Nephron (organoid): ENCODE results near the gene C1orf116.

Source experiments
- H3K27ac Mint-ChIP-seq, 3 experiments: 2 replicates each; pipeline ENCODE4 v1.8.0; 2020; ENCODE audit warnings: mixed read lengths in 3 of 3, mild to moderate bottlenecking in 2 of 3, moderate library complexity in 1 of 3
- H3K27me3 Mint-ChIP-seq: 2 replicates; pipeline ENCODE4 v1.8.0; 2021; ENCODE audit warnings: low read depth, mild to moderate bottlenecking, moderate library complexity, mixed read lengths
- H3K36me3 Mint-ChIP-seq: 2 replicates; pipeline ENCODE4 v1.8.0; 2020; ENCODE audit warnings: low read depth, mixed read lengths
- H3K4me1 Mint-ChIP-seq: 2 replicates; pipeline ENCODE4 v1.8.0; 2020; ENCODE audit warnings: mixed read lengths
- H3K4me3 Mint-ChIP-seq, 3 experiments: 2 replicates each; pipeline ENCODE4 v1.8.0; 2020; ENCODE audit warnings: mild to moderate bottlenecking in 3 of 3, mixed read lengths in 3 of 3, moderate library complexity in 2 of 3
- H3K9me3 Mint-ChIP-seq: 2 replicates; pipeline ENCODE4 v1.8.0; 2020; ENCODE audit warnings: mixed read lengths
- TF ChIP-seq, protein P1 (sequence below), 3 experiments: fragments of 200-600 bp; sonication (generic); IDR thresholded peaks; one replicate each; pipeline ENCODE4 v1.5.0; 2021; ENCODE audit warnings: antibody characterized with exemption in 3 of 3; ENCODE audit not compliant: unreplicated experiment in 3 of 3

The C1orf116 gene

DNA sequence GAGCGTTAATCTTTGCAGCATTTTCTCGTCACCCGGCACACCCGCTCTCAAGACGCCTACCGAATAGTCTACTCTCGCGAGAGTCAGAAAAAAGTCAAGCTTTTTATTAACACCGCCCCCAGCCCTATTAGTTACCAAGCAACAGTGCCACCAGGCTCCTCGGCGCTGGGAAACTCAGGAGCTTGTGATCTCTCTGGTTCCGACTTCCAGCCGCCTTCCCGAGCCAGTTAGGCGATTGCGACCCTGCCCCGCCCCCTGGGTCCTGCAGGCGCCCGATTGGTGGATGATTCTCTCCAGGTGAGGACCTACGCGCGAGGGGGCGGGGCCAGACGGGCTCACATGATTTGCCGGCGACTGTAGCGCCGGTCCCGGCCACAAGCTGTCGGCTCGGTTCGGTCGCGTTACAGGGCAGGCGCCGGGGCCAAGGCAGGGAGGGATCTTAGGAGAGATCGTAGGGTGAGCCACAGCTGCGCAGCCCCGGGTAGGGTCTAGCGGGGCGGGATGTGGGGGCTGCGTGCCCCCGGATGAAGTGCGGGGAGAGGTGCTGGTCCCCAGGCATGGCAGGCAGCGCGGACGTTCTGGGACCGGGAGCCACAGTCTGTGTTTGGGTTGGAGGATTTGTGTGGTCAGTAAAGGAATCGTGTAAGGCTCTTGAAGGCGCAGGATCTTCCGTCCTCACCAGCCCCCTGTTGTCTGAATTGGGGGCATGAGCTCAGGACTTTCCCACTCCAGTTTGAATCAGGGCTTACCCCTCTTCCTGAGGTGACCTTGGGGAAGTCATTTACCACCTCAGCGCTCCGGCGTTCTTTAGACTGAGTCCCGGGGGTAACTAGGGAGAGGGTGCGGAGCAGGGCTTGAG lies 20.6 kb upstream of the C1orf116 start, which contains the start of gene PFKFB2:
PFKFB2 (plus strand) TSS at position 365 of the 859 bp plus-strand sequence. CDS start 1,443 bp downstream, outside the sequence.
- no peaks in the 10 kb centered on the region for H3K27me3 Mint-ChIP-seq
- peaks cover 45% of the 10 kb centered on the region for H3K4me1 Mint-ChIP-seq
- peak within 1 kb of the TSS; percentile 90 to 99 (median 93) for H3K27ac Mint-ChIP-seq
- TF ChIP-seq, protein P1, sequence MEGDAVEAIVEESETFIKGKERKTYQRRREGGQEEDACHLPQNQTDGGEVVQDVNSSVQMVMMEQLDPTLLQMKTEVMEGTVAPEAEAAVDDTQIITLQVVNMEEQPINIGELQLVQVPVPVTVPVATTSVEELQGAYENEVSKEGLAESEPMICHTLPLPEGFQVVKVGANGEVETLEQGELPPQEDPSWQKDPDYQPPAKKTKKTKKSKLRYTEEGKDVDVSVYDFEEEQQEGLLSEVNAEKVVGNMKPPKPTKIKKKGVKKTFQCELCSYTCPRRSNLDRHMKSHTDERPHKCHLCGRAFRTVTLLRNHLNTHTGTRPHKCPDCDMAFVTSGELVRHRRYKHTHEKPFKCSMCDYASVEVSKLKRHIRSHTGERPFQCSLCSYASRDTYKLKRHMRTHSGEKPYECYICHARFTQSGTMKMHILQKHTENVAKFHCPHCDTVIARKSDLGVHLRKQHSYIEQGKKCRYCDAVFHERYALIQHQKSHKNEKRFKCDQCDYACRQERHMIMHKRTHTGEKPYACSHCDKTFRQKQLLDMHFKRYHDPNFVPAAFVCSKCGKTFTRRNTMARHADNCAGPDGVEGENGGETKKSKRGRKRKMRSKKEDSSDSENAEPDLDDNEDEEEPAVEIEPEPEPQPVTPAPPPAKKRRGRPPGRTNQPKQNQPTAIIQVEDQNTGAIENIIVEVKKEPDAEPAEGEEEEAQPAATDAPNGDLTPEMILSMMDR (IDR thresholded peaks at IDR 0.05; ENCODE audit: unreplicated experiment in 3 of 3) = peak in 1 of 3 experiments; percentile 17
- no peaks in the 10 kb centered on the region for H3K9me3 Mint-ChIP-seq
- H3K36me3 Mint-ChIP-seq = peaks cover 6% of the 10 kb centered on the region
- peak within 1 kb of the TSS; percentile 96 to 100 (median 98) for H3K4me3 Mint-ChIP-seq

DNA sequence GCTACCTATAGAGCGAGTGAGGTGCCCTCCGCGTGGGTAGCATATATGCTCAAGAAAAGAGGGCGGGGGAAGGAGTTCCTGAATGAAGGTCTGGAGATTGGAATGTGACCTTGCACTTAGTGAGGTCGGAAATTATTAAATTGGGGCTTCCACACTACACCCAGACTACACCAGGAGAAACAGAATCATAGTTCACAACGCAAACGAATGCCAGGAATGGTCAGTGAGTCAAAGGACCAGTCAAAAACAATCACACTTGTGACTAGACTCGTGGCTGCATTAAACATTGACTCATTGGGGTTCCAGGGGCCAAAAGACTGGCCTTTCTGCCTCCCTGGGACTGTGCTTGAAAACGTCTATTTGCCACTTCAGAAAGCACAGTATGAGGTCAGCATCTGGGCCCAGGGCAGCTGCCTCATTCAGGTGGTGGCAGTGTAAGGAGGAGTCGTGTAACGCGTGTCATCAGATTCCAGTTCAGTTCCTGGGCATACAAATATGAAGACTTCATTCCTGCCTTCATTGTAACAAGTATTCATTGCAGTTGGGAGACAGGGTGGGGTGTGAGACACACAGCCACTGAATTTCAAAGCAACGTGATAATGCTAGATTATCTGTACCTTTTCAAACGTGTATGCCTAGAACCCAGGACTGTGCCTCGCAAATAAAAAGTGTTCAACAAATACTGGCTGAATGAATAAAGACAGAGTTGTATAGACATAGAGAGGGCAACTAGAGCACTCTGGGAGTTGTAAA lies 18.8 kb upstream of the C1orf116 start, which contains the start of gene YOD1:
YOD1 (minus strand) TSS at position 18 of the 753 bp plus-strand sequence. CDS start 178 bp downstream, outside the sequence.
- Mint-ChIP-seq H3K27ac (peak within 1 kb of the TSS; percentile 90 to 99 (median 99)), H3K4me3 (peak within 1 kb of the TSS; percentile 96 to 100 (median 98)), H3K4me1 (peaks cover 57% of the 10 kb centered on the region), H3K36me3 (peaks cover 20% of the 10 kb centered on the region), H3K27me3 (no peaks in the 10 kb centered on the region), H3K9me3 (no peaks in the 10 kb centered on the region)
- TF ChIP-seq, protein P1 (IDR thresholded peaks at IDR 0.05; ENCODE audit: unreplicated experiment in 3 of 3) = no peak

DNA sequence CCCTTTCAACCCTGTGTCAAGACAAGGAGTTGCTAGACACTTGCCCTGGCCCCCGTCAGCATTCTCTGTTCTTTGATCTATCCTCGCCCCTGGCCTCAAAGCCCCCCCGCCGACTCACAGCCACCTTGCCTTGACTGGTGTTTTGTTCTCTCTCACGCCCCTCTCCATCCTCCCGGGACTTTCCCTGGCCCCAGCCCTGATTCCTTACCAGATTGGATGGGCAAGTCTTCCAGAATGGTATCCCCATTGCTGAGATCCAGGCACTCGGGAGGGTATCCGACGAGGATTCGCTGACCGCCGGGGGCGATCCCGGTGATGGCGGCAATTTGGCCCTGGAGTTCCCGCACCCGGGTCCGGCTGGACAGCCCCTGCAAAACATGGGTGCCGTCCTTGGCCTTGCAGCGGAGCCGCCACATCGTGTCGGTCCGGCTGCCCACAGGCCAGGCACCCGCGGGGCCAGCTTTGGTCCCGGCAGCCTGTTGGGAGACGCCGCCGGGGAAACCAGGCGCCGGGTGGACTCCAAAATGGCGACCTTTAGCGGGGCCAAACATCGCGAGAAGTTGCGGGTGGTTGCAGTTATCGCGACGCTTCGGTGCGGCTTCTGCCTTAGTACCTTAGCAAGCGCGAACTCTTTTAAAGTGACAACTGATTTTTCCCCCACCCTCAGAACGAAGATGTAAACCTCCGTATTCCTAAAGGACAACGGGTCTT lies 18.1 kb upstream of the C1orf116 start:
- H3K4me3 Mint-ChIP-seq = peak overlapping the region; percentile 96 to 100 (median 98)
- H3K27me3 Mint-ChIP-seq = no peaks in the 10 kb centered on the region
- no peaks in the 10 kb centered on the region for H3K9me3 Mint-ChIP-seq
- TF ChIP-seq, protein P1 (IDR thresholded peaks at IDR 0.05; ENCODE audit: unreplicated experiment in 3 of 3) = no peak
- H3K27ac Mint-ChIP-seq = peak overlapping the region; percentile 90 to 99 (median 99)
- peaks cover 22% of the 10 kb centered on the region for H3K36me3 Mint-ChIP-seq
- peaks cover 59% of the 10 kb centered on the region for H3K4me1 Mint-ChIP-seq

DNA sequence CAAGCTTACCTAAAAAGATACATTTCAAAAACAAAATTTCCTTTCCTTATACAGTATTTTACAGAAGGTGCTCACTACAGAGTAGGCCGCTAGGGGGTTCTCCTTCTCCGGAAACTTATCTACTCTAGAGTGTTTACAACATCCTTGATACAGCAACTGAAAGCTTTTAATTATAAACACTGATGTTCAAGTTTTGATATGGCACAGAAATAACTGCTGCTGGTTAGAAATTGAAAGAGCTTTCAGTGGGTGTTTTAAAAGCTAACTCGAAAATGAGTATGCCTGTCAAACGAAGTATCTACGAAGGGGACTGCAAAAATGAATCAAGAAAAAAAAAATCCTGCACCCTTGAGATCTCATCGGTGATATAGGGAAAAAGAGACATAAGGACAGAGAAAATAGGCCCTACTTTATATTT lies 17.4 kb upstream of the C1orf116 start:
- peaks cover 26% of the 10 kb centered on the region for H3K36me3 Mint-ChIP-seq
- no peaks in the 10 kb centered on the region for H3K27me3 Mint-ChIP-seq
- peak overlapping the region; percentile 96 to 100 (median 98) for H3K4me3 Mint-ChIP-seq

DNA sequence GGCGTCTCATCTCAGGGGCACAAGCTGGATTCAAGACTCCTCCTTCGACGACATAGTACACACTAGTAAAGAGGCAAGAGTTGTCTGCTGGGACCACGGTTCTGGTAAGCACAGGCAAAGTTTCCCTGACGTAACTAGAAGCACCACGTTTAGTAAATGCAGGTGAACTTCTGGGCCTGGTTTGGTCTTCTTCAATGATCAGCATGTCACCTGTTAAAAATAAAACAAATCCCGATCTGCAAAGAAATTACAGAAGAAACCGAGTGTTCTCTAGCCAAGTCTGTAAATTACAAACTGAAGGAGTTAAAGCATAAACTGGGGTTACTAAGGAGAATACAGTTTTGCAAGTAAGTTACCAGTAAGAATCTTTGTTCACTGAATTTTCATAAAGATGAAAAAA lies 17.0 kb upstream of the C1orf116 start:
- Mint-ChIP-seq H3K9me3 (no peaks in the 10 kb centered on the region), H3K27me3 (no peaks in the 10 kb centered on the region), H3K27ac (peak overlapping the region; percentile 90 to 99 (median 99)), H3K4me3 (peak overlapping the region; percentile 96 to 100 (median 98)), H3K36me3 (peaks cover 29% of the 10 kb centered on the region), H3K4me1 (peaks cover 55% of the 10 kb centered on the region)
- TF ChIP-seq, protein P1 (IDR thresholded peaks at IDR 0.05; ENCODE audit: unreplicated experiment in 3 of 3) = no peak

More for the DNA sequence above, 17.4 kb upstream of the C1orf116 start:
- Mint-ChIP-seq H3K27ac (peak overlapping the region; percentile 90 to 99 (median 99)), H3K4me1 (peaks cover 60% of the 10 kb centered on the region), H3K9me3 (no peaks in the 10 kb centered on the region)
- TF ChIP-seq, protein P1 (IDR thresholded peaks at IDR 0.05; ENCODE audit: unreplicated experiment in 3 of 3) = peak; percentile 82 to 88 (median 85)
